DMS114 treated with DMSO at 0.1 percent for 48 hours (cell line): ENCODE data around the gene PUM2.
A peak's percentile ranks its signal among the peaks of the same experiment; 100 is the strongest.

Source experiments
- DNase-seq: peaks from one replicate; lab custom pipeline; 2025; ENCODE audit not compliant: unreplicated experiment; lab: John Stamatoyannopoulos, UW

The PUM2 gene

GRCh38 chr2:20346565-20347381, 3.9 kb downstream of the PUM2 start:
- no peak for DNase-seq

- DNase-seq: no peak
Observed at GRCh38 chr2:20343128-20343527, 7.5 kb downstream of the PUM2 start.

- no peak for DNase-seq
Observed at GRCh38 chr2:20339012-20339411, 11.6 kb downstream of the PUM2 start.

GRCh38 chr2:20334605-20335203, 15.9 kb downstream of the PUM2 start:
- DNase-seq: no peak

- DNase-seq: no peak
Observed at GRCh38 chr2:20333738-20334137, 16.9 kb downstream of the PUM2 start.

- no peak for DNase-seq
Observed at GRCh38 chr2:20330192-20330591, 20.5 kb downstream of the PUM2 start.

GRCh38 chr2:20327370-20327769, 23.3 kb downstream of the PUM2 start:
- DNase-seq: no peak

- peak; percentile 50 for DNase-seq
Observed at GRCh38 chr2:20326163-20326780, 24.4 kb downstream of the PUM2 start.

GRCh38 chr2:20322527-20323300, 27.9 kb downstream of the PUM2 start:
- no peak for DNase-seq

GRCh38 chr2:20317690-20318089, 33.0 kb downstream of the PUM2 start:
- DNase-seq: no peak

GRCh38 chr2:20317197-20317596, 33.4 kb downstream of the PUM2 start:
- no peak for DNase-seq

GRCh38 chr2:20314562-20315501, 35.8 kb downstream of the PUM2 start:
- no peak for DNase-seq

- no peak for DNase-seq
Observed at GRCh38 chr2:20313659-20314058, 37.0 kb downstream of the PUM2 start.

- DNase-seq: no peak
Observed at GRCh38 chr2:20309001-20309400, 41.6 kb downstream of the PUM2 start.

GRCh38 chr2:20307311-20307710, 43.3 kb downstream of the PUM2 start:
- no peak for DNase-seq

GRCh38 chr2:20304411-20304810, 46.2 kb downstream of the PUM2 start:
- no peak for DNase-seq

- no peak for DNase-seq
Observed at GRCh38 chr2:20303966-20304365, 46.7 kb downstream of the PUM2 start.

GRCh38 chr2:20302019-20302418, 48.6 kb downstream of the PUM2 start:
- no peak for DNase-seq

- DNase-seq: no peak
Observed at GRCh38 chr2:20300656-20301055, 50.0 kb downstream of the PUM2 start.

- no peak for DNase-seq
Observed at GRCh38 chr2:20299113-20299512, 51.5 kb downstream of the PUM2 start.
